Neutrophil (primary cell): ENCODE data around the gene LDLR.
A peak's percentile ranks its signal among the peaks of the same experiment; 100 is the strongest.

ENCODE experiments used
- H3K27ac ChIP-seq: fragments of 200-600 bp; sonication (generic); 2 replicates; pipeline ENCODE4 v1.5.1; 2016; ENCODE audit warnings: mild to moderate bottlenecking, moderate library complexity
- H3K27me3 ChIP-seq: fragments of 200-600 bp; sonication (generic); 2 replicates; pipeline ENCODE4 v1.6.0; 2016; ENCODE audit warnings: mild to moderate bottlenecking
- H3K36me3 ChIP-seq: fragments of 200-600 bp; sonication (generic); 2 replicates; pipeline ENCODE4 v1.5.1; 2017
- H3K4me1 ChIP-seq, 2 experiments: fragments of 200-600 bp in 1 of 2; sonication (generic) in 1 of 2; 1 replicate in 1 of 2; 2 replicates in 1 of 2; pipeline versions ENCODE4 v1.5.1 to v1.6.1; 2013 to 2016; ENCODE audit warnings: low read depth in 1 of 2, low read length in 1 of 2, mild to moderate bottlenecking in 1 of 2, moderate library complexity in 1 of 2; ENCODE audit not compliant: control insufficient read depth in 1 of 2, insufficient read depth in 1 of 2
- H3K4me3 ChIP-seq, 2 experiments: fragments of 200-600 bp in 1 of 2; sonication (generic) in 1 of 2; 1 replicate in 1 of 2; 2 replicates in 1 of 2; pipeline ENCODE4 v1.5.1; 2013 to 2016; ENCODE audit warnings: low read depth in 1 of 2, low read length in 1 of 2, mild to moderate bottlenecking in 1 of 2, moderate library complexity in 1 of 2
- H3K9me3 ChIP-seq: fragments of 200-600 bp; sonication (generic); 2 replicates; pipeline ENCODE4 v1.5.1; 2016
- CTCF ChIP-seq: fragments of 200-600 bp; sonication (generic); IDR thresholded peaks from 2 replicates; pipeline ENCODE4 v1.5.1; 2016; ENCODE audit warnings: antibody characterized with exemption

The LDLR gene

GRCh38 chr19:11046605-11047354 is 42.5 kb upstream of the LDLR start:
- H3K27me3 ChIP-seq = no peaks in the 10 kb centered on the region
- H3K4me3 ChIP-seq = no peak overlapping the region
- peaks cover 18% of the 10 kb centered on the region for H3K36me3 ChIP-seq
- no peak for TF ChIP-seq CTCF
- H3K9me3 ChIP-seq = no peaks in the 10 kb centered on the region
- H3K4me1 ChIP-seq = peaks cover 21 to 25% of the 10 kb centered on the region in 2 experiments
- H3K27ac ChIP-seq = no peak overlapping the region

- Histone ChIP-seq H3K4me3 (no peak overlapping the region), H3K36me3 (peaks cover 8% of the 10 kb centered on the region), H3K27ac (peak overlapping the region; percentile 91), H3K4me1 (peaks cover 21 to 25% of the 10 kb centered on the region in 2 experiments), H3K27me3 (no peaks in the 10 kb centered on the region), H3K9me3 (no peaks in the 10 kb centered on the region)
- TF ChIP-seq CTCF = no peak
Observed at GRCh38 chr19:11047866-11048265, 41.4 kb upstream of the LDLR start.

GRCh38 chr19:11050323-11051114 is 38.7 kb upstream of the LDLR start:
- TF ChIP-seq CTCF = no peak
- Histone ChIP-seq H3K36me3 (no peaks in the 10 kb centered on the region), H3K27ac (peak overlapping the region; percentile 91), H3K9me3 (no peaks in the 10 kb centered on the region), H3K4me1 (peaks cover 21 to 25% of the 10 kb centered on the region in 2 experiments), H3K4me3 (no peak overlapping the region), H3K27me3 (no peaks in the 10 kb centered on the region)

- no peak for TF ChIP-seq CTCF
- Histone ChIP-seq H3K9me3 (no peaks in the 10 kb centered on the region), H3K4me1 (peaks cover 16 to 17% of the 10 kb centered on the region in 2 experiments), H3K27ac (no peak overlapping the region), H3K36me3 (peaks cover 19% of the 10 kb centered on the region), H3K4me3 (no peak overlapping the region), H3K27me3 (no peaks in the 10 kb centered on the region)
Observed at GRCh38 chr19:11053817-11054195, 35.5 kb upstream of the LDLR start.

GRCh38 chr19:11054200-11054599 is 35.1 kb upstream of the LDLR start:
- no peaks in the 10 kb centered on the region for H3K27me3 ChIP-seq
- TF ChIP-seq CTCF = no peak
- H3K4me1 ChIP-seq = peaks cover 12 to 13% of the 10 kb centered on the region in 2 experiments
- peaks cover 19% of the 10 kb centered on the region for H3K36me3 ChIP-seq
- H3K9me3 ChIP-seq = no peaks in the 10 kb centered on the region
- no peak overlapping the region for H3K27ac ChIP-seq
- no peak overlapping the region for H3K4me3 ChIP-seq
